ENCODE measurements around the gene PKIG. TPM values are rescaled to one million over a fixed set of nuclear protein-coding genes. Genes with fewer than 3 reads are reported as not detected.

PKIG gene
- total and polyA plus RNA-seq, 10 of the 15 experiments (the other 5 are each of a cell fraction or from before 2014, with no cell fraction given): 5.7 to 82.3 (median 39.7) TPM

GRCh38 chr20:44587035-44587980 lies 4.9 kb downstream of the PKIG start (continued):
- TF ChIP-seq BCL3 (IDR thresholded peaks at IDR 0.05; ENCODE audit: borderline replicate concordance, insufficient read depth, low read depth, low read length, poor library complexity, severe bottlenecking) (no peak), SIX5 (IDR thresholded peaks at IDR 0.05; ENCODE audit: low read depth, low read length, severe bottlenecking) (no peak), ASH2L (IDR thresholded peaks at IDR 0.05; ENCODE audit: borderline replicate concordance, low read depth) (no peak), SREBF1 (IDR thresholded peaks at IDR 0.05; ENCODE audit: low read length) (no peak), KLF5 (IDR thresholded peaks at IDR 0.05; ENCODE audit: partially characterized antibody) (no peak), POLR2AphosphoS5 (IDR thresholded peaks at IDR 0.05; ENCODE audit: low read length) (no peak), CBX5 (IDR thresholded peaks at IDR 0.05; ENCODE audit: low read depth) (no peak), NRF1 (conservative IDR thresholded peaks at IDR 0.05; ENCODE audit: low read depth, low read length) (no peak), GATAD2B (conservative IDR thresholded peaks at IDR 0.05; ENCODE audit: low read depth) (no peak; the same call in 1 of the 2 replicates), RUNX3 (IDR thresholded peaks at IDR 0.05; ENCODE audit: low read length) (peak; percentile 47; the same call in 1 of the 2 replicates), JUNB (IDR thresholded peaks at IDR 0.05) (peak; percentile 48; the same call in 1 of the 2 replicates), NBN (IDR thresholded peaks at IDR 0.05) (no peak)
- TF ChIP-seq, protein P1, sequence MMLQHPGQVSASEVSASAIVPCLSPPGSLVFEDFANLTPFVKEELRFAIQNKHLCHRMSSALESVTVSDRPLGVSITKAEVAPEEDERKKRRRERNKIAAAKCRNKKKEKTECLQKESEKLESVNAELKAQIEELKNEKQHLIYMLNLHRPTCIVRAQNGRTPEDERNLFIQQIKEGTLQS (IDR thresholded peaks at IDR 0.05; ENCODE audit: borderline replicate concordance, extremely low read depth, low read depth, low read length): no peak
- TF ChIP-seq, protein P2, sequence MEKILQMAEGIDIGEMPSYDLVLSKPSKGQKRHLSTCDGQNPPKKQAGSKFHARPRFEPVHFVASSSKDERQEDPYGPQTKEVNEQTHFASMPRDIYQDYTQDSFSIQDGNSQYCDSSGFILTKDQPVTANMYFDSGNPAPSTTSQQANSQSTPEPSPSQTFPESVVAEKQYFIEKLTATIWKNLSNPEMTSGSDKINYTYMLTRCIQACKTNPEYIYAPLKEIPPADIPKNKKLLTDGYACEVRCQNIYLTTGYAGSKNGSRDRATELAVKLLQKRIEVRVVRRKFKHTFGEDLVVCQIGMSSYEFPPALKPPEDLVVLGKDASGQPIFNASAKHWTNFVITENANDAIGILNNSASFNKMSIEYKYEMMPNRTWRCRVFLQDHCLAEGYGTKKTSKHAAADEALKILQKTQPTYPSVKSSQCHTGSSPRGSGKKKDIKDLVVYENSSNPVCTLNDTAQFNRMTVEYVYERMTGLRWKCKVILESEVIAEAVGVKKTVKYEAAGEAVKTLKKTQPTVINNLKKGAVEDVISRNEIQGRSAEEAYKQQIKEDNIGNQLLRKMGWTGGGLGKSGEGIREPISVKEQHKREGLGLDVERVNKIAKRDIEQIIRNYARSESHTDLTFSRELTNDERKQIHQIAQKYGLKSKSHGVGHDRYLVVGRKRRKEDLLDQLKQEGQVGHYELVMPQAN (conservative IDR thresholded peaks at IDR 0.05): no peak
- TF ChIP-seq, protein P3, sequence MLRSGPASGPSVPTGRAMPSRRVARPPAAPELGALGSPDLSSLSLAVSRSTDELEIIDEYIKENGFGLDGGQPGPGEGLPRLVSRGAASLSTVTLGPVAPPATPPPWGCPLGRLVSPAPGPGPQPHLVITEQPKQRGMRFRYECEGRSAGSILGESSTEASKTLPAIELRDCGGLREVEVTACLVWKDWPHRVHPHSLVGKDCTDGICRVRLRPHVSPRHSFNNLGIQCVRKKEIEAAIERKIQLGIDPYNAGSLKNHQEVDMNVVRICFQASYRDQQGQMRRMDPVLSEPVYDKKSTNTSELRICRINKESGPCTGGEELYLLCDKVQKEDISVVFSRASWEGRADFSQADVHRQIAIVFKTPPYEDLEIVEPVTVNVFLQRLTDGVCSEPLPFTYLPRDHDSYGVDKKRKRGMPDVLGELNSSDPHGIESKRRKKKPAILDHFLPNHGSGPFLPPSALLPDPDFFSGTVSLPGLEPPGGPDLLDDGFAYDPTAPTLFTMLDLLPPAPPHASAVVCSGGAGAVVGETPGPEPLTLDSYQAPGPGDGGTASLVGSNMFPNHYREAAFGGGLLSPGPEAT (IDR thresholded peaks at IDR 0.05; ENCODE audit: low read depth): peak; percentile 73
- TF ChIP-seq, protein P4, sequence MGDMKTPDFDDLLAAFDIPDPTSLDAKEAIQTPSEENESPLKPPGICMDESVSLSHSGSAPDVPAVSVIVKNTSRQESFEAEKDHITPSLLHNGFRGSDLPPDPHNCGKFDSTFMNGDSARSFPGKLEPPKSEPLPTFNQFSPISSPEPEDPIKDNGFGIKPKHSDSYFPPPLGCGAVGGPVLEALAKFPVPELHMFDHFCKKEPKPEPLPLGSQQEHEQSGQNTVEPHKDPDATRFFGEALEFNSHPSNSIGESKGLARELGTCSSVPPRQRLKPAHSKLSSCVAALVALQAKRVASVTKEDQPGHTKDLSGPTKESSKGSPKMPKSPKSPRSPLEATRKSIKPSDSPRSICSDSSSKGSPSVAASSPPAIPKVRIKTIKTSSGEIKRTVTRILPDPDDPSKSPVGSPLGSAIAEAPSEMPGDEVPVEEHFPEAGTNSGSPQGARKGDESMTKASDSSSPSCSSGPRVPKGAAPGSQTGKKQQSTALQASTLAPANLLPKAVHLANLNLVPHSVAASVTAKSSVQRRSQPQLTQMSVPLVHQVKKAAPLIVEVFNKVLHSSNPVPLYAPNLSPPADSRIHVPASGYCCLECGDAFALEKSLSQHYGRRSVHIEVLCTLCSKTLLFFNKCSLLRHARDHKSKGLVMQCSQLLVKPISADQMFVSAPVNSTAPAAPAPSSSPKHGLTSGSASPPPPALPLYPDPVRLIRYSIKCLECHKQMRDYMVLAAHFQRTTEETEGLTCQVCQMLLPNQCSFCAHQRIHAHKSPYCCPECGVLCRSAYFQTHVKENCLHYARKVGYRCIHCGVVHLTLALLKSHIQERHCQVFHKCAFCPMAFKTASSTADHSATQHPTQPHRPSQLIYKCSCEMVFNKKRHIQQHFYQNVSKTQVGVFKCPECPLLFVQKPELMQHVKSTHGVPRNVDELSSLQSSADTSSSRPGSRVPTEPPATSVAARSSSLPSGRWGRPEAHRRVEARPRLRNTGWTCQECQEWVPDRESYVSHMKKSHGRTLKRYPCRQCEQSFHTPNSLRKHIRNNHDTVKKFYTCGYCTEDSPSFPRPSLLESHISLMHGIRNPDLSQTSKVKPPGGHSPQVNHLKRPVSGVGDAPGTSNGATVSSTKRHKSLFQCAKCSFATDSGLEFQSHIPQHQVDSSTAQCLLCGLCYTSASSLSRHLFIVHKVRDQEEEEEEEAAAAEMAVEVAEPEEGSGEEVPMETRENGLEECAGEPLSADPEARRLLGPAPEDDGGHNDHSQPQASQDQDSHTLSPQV (IDR thresholded peaks at IDR 0.05): 0 out of 2 replicates have a peak, but pooled peaks have one; percentile 37
- TF ChIP-seq, protein P5, sequence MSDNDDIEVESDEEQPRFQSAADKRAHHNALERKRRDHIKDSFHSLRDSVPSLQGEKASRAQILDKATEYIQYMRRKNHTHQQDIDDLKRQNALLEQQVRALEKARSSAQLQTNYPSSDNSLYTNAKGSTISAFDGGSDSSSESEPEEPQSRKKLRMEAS (IDR thresholded peaks at IDR 0.05; ENCODE audit: low read depth, low read length): no peak; the same call in 1 of the 2 replicates
